GM18502 (cell line): ENCODE data around the gene PMM2.
A peak's percentile ranks its signal among the peaks of the same experiment; 100 is the strongest.
"Not testable (repeated sequence)": the region's sequence is repeated elsewhere in the genome, so short reads cannot be mapped to it uniquely, and the experiment has no call there.

Experiments
- ATAC-seq: cut with Tn5 transposase; IDR thresholded peaks from one replicate; pipeline ENCODE4 v1.9.1; 2021; ENCODE audit warnings: mild to moderate bottlenecking; ENCODE audit not compliant: unreplicated experiment, poor library complexity

The PMM2 gene

GRCh38 chr16:8777217-8777616 lies 20.4 kb upstream of the PMM2 start:
- no peak for ATAC-seq

- no peak for ATAC-seq
These were observed 15.8 kb upstream of the PMM2 start for GRCh38 chr16:8781797-8782196.

DNA sequence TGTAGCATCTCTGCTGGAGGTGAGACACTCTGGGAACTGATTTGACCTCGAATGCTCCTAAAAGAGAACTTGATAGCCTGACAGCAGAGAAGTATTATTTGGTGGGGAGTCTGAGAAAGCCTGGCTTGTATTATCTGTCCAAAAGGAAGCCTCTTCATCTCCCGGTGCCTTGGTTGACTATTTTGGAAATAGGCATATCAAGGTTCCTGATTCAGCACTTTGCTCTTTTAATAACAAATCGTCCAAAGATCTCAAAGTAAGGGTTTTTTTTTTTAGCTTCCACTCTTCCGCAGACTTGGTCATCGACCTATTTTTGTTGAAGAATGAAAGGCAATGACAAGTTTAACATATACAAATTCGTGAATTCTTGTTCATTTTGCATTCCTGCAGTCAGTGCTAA lies 15.0 kb upstream of the PMM2 start:
- no peak for ATAC-seq

DNA sequence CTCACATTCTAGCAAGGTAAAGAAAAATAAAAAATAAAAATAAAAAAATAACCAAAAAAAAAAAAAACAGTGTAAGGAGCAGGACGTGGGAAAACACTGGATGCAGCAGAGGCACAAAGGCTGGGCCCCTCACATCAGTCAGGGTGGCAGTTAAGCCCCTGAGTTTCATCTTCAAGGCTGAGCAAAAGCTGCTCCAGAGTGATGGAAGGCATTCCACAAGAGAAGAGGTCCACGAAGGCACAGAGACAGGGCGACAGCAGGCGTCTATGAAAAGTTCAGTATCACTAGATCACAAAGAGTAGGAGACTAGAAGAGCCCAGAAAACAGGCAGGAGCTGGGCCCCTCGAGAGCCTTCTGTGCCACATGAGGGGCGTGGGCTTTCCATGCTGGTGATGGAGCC lies 12.2 kb upstream of the PMM2 start:
- ATAC-seq = no peak

DNA sequence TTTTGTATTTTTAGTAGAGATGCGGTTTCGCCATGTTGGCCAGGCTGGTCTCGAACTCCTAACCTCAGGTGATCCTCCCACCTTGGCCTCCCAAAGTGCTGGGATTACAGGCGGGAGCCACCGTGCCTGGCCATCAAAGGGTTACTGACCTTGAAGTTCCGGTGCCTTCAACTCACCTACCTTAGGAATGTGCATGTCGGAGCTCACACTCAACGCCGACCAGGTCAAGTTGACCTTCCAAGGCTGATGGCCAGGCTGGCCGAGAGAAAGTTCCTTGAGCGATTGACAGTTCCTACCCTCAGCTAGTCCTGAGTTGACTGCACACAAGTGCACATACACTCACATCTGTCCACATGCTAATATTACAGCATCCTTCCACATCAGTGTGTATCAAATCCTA lies 11.3 kb upstream of the PMM2 start:
- not testable (repeated sequence) for ATAC-seq

DNA sequence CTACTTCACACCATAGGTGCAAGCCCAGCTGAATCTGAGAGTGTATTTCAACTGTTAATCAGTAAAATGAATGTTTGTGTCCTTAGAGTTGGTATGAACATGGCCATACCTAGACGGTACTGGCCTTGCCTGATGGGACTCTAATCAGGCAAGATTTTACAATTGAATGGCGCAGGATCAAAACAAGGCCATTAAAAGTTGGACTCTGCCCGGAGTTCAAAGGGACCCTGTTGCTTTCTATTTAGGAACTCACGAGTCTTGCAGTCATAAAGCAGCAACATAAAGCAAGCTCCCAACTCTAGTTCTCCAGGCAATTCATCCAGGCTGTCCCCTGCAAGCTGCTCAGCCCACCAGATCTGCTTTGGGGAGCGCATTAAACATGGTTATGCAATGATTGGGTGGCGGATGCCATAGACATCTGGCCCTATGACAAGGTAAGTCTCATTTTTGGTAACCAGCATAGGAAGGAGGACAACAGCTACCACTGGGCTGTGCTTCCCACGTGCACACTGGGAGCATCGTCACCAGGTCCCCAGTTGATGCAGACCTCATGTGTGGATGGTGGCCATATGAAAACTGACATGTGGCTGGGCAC lies 9.0 kb upstream of the PMM2 start:
- no peak for ATAC-seq

- ATAC-seq = no peak
These were observed 2.5 kb upstream of the PMM2 start for GRCh38 chr16:8795091-8795490.

DNA sequence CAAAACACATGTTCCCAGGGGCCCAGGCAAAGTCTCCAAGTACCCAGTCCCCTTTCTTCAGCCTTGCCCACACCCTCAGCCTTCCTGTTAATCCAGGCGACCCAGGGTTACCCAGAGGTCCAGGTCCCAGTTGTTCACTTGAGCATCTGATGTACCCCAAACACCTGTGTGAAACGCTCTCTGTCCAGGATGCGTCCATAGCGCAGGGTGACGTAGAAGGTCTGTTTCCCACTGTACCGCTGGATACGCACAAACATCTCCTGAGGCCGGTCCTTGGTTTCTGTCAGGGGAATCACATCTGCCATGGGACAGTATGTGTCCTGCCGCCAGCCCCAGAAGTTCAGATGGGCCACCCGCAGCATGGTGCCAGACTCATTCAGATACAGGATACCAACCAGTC lies 1.8 kb upstream of the PMM2 start:
- no peak for ATAC-seq

- ATAC-seq = no peak
These were observed 923 bp upstream of the PMM2 start for GRCh38 chr16:8796469-8797363.

GRCh38 chr16:8798174-8798527 lies 512 bp downstream of the PMM2 start:
- peak; percentile 5 for ATAC-seq

- no peak for ATAC-seq
These were observed 1.0 kb downstream of the PMM2 start for GRCh38 chr16:8798535-8799157.

DNA sequence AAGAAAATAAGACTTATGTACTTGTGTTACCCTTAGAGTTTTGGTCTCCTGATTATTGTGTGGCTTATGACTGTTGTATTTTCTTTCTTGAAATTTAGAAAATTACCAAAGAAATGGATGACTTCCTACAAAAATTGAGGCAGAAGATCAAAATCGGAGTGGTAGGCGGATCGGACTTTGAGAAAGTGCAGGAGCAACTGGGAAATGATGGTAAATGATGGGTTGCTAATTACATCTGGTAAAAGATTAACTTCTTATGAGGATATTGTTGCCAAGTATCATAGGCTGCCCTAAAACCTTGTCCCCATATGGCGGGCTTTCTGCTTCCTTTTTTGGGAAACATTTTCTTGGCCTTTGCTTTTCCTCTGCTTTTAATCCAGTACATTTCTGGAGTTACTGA lies 4.1 kb downstream of the PMM2 start:
- no peak for ATAC-seq

DNA sequence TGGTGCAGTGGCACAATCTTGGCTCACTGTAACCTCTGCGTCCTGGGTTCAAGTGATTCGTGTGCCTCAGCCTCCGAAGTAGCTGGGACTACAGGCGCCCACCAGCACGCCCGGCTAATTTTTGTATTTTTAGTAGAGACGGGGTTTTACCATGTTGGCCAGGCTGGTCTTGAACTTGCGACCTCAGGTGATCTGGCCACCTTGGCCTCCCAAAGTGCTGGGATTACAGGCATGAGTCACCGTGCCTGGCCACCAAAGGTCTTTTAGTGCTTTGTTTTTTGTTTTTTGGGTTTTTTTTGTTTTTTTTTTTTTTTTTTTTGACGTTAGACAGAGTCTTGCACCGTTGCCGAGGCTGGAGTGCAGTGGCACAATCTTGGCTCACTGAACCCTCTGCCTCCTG lies 6.1 kb downstream of the PMM2 start:
- ATAC-seq = not testable (repeated sequence)

DNA sequence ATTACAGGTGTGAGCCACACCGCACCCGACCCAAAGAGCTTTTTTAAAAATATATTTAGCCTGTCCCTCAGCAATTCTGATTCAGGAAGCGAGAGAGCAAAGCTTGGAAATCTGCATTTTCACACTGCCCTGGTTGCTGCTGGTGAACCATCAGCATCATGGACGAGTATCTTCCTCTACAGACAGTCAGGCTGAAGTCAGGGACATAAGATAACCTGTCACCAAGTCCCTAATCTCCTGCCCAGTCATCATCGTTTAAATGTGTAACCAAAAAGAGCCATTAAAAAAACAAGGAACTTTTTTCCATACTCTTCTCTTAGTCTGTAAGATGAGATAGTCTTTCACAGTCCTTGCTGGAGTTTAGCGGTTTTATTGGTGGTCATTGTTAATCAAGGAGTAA lies 6.7 kb downstream of the PMM2 start:
- no peak for ATAC-seq

GRCh38 chr16:8806272-8806983 lies 8.8 kb downstream of the PMM2 start:
- ATAC-seq = no peak

GRCh38 chr16:8807189-8807588 lies 9.6 kb downstream of the PMM2 start:
- no peak for ATAC-seq

DNA sequence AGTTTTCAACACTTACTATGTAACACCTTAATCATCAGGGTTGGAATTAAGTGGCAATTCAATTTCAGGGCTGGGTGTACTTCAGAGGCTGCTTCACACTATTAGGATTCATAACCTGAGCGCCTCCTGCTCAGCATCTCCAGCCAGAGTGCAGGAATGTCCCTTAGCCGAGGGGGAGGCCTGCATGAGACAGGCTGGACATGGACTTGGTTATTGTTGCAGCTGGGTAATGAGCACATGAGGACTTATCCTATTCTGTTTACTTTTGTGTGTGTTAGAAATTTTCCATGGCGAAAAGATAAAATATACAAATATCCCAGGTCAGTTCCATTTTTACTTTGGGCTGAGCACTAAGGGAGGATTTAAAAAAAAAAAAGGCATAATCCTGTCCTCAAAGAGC lies 10.4 kb downstream of the PMM2 start:
- no peak for ATAC-seq

- no peak for ATAC-seq
These were observed 11.1 kb downstream of the PMM2 start for GRCh38 chr16:8808613-8809353.

DNA sequence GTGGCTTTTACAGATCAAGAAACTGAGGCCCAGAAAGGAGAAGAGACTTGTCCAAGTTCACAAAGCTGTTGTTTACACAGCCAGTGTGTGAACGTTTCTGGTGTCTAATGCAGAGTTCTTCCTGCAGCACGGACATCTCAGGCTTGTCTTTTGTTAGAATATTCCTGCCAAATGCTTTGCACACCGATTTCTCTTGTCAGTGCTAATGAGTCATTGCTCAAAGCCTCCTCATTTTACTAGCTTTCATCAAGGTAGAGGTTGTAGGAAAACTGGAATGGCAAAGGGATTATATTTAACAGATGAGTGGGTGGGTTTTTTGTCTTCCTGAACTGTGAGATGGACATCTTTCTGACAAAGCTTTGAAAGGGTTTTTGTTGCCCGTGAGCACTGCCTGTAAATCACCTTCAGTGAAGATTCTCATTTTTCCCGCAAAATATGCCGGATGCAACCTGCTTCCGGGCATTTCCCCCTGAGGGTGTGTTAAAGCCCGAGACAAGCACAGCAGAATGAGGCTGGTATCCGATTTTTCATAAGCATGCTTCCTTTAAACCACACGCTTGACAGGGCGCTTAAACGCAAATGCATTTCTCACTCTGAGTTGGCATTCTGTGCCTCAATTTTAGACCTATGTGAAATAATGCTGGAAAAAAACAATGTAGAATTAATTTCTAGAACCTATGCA lies 14.7 kb downstream of the PMM2 start:
- ATAC-seq = no peak
